Neural progenitor cell (in vitro differentiated cells): Measurements from ENCODE around the gene CMTR1. TPM values are rescaled to one million over a fixed set of nuclear protein-coding genes. Genes with fewer than 3 reads are reported as not detected.
A peak's percentile ranks its signal among the peaks of the same experiment; 100 is the strongest.
"Not testable (repeated sequence)": the region's sequence is repeated elsewhere in the genome, so short reads cannot be mapped to it uniquely, and the experiment has no call there.

Experiments used
- DNase-seq: peaks from one replicate; pipeline ENCODE4 v3.0.0-alpha.2; 2016; ENCODE audit warnings: low spot score
- H2AFZ ChIP-seq: fragments of 200-600 bp; sonication (generic); replicated peaks from 2 replicates; pipeline ENCODE4 v1.6.1; 2016; ENCODE audit warnings: antibody characterized with exemption
- H3F3A ChIP-seq: fragments of 200-600 bp; sonication (generic); 2 replicates; pipeline ENCODE4 v1.6.1; 2016; ENCODE audit warnings: antibody characterized with exemption, low read depth
- H3K27ac ChIP-seq: fragments of 200-600 bp; sonication (generic); 2 replicates; pipeline ENCODE4 v1.5.1; 2016; ENCODE audit warnings: mild to moderate bottlenecking
- H3K27me3 ChIP-seq: fragments of 200-600 bp; sonication (generic); 2 replicates; pipeline ENCODE4 v1.6.1; 2016; ENCODE audit warnings: mild to moderate bottlenecking, moderate library complexity
- H3K36me3 ChIP-seq: fragments of 200-600 bp; sonication (generic); 2 replicates; pipeline ENCODE4 v1.5.1; 2016
- H3K4me1 ChIP-seq: fragments of 200-600 bp; sonication (generic); 2 replicates; pipeline ENCODE4 v1.6.1; 2016; ENCODE audit warnings: mixed run types
- H3K4me2 ChIP-seq: fragments of 200-600 bp; sonication (generic); 2 replicates; pipeline ENCODE4 v1.6.1; 2016
- H3K4me3 ChIP-seq: fragments of 200-600 bp; sonication (generic); 2 replicates; pipeline ENCODE4 v1.5.1; 2016
- H3K79me2 ChIP-seq: fragments of 200-600 bp; sonication (generic); 2 replicates; pipeline ENCODE4 v1.6.1; 2016; ENCODE audit warnings: low read depth
- H3K9ac ChIP-seq: fragments of 200-600 bp; sonication (generic); 2 replicates; pipeline ENCODE4 v1.6.1; 2016
- H3K9me3 ChIP-seq: fragments of 200-600 bp; sonication (generic); 2 replicates; pipeline ENCODE4 v1.5.1; 2016; ENCODE audit warnings: low read depth
- H4K20me1 ChIP-seq: fragments of 200-600 bp; sonication (generic); 2 replicates; pipeline ENCODE4 v1.6.1; 2016; ENCODE audit warnings: low read depth
- H3K27ac Mint-ChIP-seq: 3 replicates; pipeline ENCODE4 v1.8.0; 2021; ENCODE audit warnings: mixed read lengths
- H3K27me3 Mint-ChIP-seq: 2 replicates; pipeline ENCODE4 v1.8.0; 2022; ENCODE audit warnings: low read depth, mild to moderate bottlenecking, inconsistent platforms, moderate library complexity, mixed read lengths; ENCODE audit not compliant: insufficient read depth
- H3K36me3 Mint-ChIP-seq: 3 replicates; pipeline ENCODE4 v1.8.0; 2021; ENCODE audit warnings: mixed read lengths
- H3K4me1 Mint-ChIP-seq: 3 replicates; pipeline ENCODE4 v1.8.0; 2021; ENCODE audit warnings: mixed read lengths
- H3K4me3 Mint-ChIP-seq: 3 replicates; pipeline ENCODE4 v1.8.0; 2021; ENCODE audit warnings: mild to moderate bottlenecking, moderate library complexity, mixed read lengths
- H3K9me3 Mint-ChIP-seq: 3 replicates; pipeline ENCODE4 v1.8.0; 2020; ENCODE audit warnings: mixed read lengths
- CTCF ChIP-seq: fragments of 200-600 bp; sonication (generic); IDR thresholded peaks from 2 replicates; pipeline ENCODE4 v1.5.1; 2017; ENCODE audit warnings: antibody characterized with exemption, mild to moderate bottlenecking
- EZH2 ChIP-seq: fragments of 200-600 bp; sonication (generic); IDR thresholded peaks from 2 replicates; pipeline ENCODE4 v1.6.1; 2017; ENCODE audit warnings: antibody characterized with exemption, mild to moderate bottlenecking, moderate library complexity
- EZH2phosphoT487 ChIP-seq: fragments of 200-600 bp; sonication (generic); IDR thresholded peaks from 2 replicates; pipeline ENCODE4 v1.6.1; 2017; ENCODE audit warnings: antibody characterized with exemption
- total RNA-seq: library from RNA; depleted of rRNA; stranded (reverse); fragments of >200 nt; gene quantifications from 2 replicates; pipeline ENCODE4 v1.2.3, GENCODE V29; 2015; ENCODE audit warnings: low replicate concordance

Gene CMTR1
- total RNA-seq, 1 donor from 2014 or later: 35.4 TPM

DNA sequence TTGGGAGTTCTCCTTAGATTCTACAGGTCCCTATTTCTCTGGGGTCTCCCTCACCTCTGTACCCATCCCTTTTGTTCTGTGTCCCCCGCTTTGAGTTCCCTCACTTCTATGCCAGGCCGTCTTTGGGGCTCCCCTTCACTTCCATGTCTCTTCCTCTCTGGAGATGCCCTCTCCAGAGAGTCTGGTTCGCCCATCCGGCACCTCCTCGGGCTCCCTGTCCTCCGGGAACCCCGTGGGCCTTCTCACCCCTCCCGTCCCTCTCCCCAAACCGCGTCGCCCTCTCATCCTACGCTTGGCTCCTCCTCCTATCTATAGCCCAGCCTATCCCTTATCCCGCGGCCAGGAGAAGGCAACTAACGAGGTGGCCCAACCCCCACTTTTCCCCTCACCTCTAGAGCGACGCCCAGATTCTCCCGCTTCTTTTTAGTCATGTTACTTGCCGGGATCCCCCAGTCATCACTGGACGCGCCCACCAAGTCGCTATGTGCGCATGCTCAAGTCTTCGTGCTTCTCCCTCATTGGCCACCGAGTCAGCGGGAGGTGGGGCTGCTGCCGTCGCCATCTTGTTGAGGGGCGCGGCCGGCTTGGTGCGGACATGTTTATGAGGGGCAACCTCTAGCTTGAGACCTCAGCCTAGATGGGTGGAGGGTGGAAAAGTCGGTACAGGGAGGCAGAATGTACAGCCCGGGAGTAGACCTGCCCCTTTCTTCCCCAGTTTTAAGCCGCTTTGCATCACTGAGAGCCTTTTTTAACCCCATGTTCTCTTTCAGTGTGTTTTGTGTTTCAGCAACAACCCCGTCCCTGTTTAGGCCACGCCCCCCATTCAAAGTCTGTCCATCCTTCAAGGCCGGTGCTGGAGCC, 66.6 kb downstream of the CMTR1 start, which contains the start of gene CCDC167:
CCDC167 (minus strand) TSS at position 461 of the 861 bp plus-strand sequence; CDS start at position 431, 30 bp downstream.
- peaks cover 2% of the 10 kb centered on the region for H3K36me3 Mint-ChIP-seq
- H3K27ac ChIP-seq: peak within 1 kb of the TSS; percentile 36
- no peaks in the 10 kb centered on the region for H3K9me3 ChIP-seq
- H3K4me3 Mint-ChIP-seq: peak within 1 kb of the TSS; percentile 94
- peak within 1 kb of the TSS; percentile 93 for H3K27ac Mint-ChIP-seq
- peaks cover 11% of the 10 kb centered on the region for H3F3A ChIP-seq
- peak within 1 kb of the TSS; percentile 83 for H3K4me2 ChIP-seq
- no peaks in the 10 kb centered on the region for H3K9me3 Mint-ChIP-seq
- peaks cover 23% of the 10 kb centered on the region for H3K27me3 ChIP-seq
- H3K4me3 ChIP-seq: peak within 1 kb of the TSS; percentile 60
- TF ChIP-seq EZH2phosphoT487 (no peak), CTCF (no peak), EZH2 (no peak)
- peaks cover 18% of the 10 kb centered on the region for H3K79me2 ChIP-seq
- peak; percentile 100 for DNase-seq
- peaks cover 43% of the 10 kb centered on the region for H3K4me1 Mint-ChIP-seq
- H3K9ac ChIP-seq: peak within 1 kb of the TSS; percentile 56
- no peaks in the 10 kb centered on the region for H4K20me1 ChIP-seq
- peak within 1 kb of the TSS; percentile 85 for H2AFZ ChIP-seq
- no peaks in the 10 kb centered on the region for H3K36me3 ChIP-seq
- peaks cover 18% of the 10 kb centered on the region for H3K4me1 ChIP-seq
- peaks cover 2% of the 10 kb centered on the region for H3K27me3 Mint-ChIP-seq

- no peak for DNase-seq
- H3K27ac ChIP-seq: no peak overlapping the region
- H3K27ac Mint-ChIP-seq: peak overlapping the region; percentile 93
- no peak overlapping the region for H3K9ac ChIP-seq
- peaks cover 29% of the 10 kb centered on the region for H3K27me3 ChIP-seq
- no peaks in the 10 kb centered on the region for H3K36me3 ChIP-seq
- H3K27me3 Mint-ChIP-seq: peaks cover 2% of the 10 kb centered on the region
- H3K4me3 Mint-ChIP-seq: peak overlapping the region; percentile 94
- peak overlapping the region; percentile 85 for H2AFZ ChIP-seq
- peaks cover 17% of the 10 kb centered on the region for H3K4me1 ChIP-seq
- H3K36me3 Mint-ChIP-seq: peaks cover 2% of the 10 kb centered on the region
- no peak for TF ChIP-seq EZH2
- TF ChIP-seq EZH2phosphoT487: no peak
- TF ChIP-seq CTCF: no peak
- H3F3A ChIP-seq: peaks cover 11% of the 10 kb centered on the region
- H3K79me2 ChIP-seq: peaks cover 18% of the 10 kb centered on the region
- no peaks in the 10 kb centered on the region for H3K9me3 ChIP-seq
- H3K4me2 ChIP-seq: peak overlapping the region; percentile 83
- peaks cover 40% of the 10 kb centered on the region for H3K4me1 Mint-ChIP-seq
- H3K9me3 Mint-ChIP-seq: no peaks in the 10 kb centered on the region
- no peaks in the 10 kb centered on the region for H4K20me1 ChIP-seq
- H3K4me3 ChIP-seq: peak overlapping the region; percentile 60
Measured at GRCh38 chr6:37500294-37500608, 67.2 kb downstream of the CMTR1 start.

DNA sequence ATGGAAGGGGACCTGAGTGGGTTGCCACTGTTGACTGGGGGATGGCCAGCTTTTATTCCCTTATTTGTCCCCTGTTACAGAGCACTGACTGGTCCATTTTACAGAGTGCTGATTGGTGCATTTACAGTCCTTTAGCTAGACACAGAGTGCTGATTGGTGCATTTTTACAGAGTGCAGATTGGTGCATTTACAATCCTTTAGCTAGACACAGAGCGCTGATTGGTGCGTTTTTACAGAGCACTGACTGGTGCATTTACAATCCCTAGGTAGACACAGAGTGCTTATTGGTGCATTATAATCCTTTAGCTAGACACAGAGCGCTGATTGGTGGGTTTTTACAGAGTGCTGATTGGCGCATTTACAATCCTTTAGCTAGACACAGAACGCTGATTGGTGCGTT, 67.9 kb downstream of the CMTR1 start:
- H3K36me3 ChIP-seq, H3K27me3 Mint-ChIP-seq, H3K9me3 Mint-ChIP-seq, H3K9ac ChIP-seq, H4K20me1 ChIP-seq, H3K27ac Mint-ChIP-seq, H3K27ac ChIP-seq, H2AFZ ChIP-seq, DNase-seq, H3K4me3 ChIP-seq, H3K36me3 Mint-ChIP-seq, H3K4me3 Mint-ChIP-seq, H3K4me2 ChIP-seq, H3K9me3 ChIP-seq: not testable (repeated sequence)
- peaks cover 11% of the 10 kb centered on the region for H3F3A ChIP-seq
- peaks cover 40% of the 10 kb centered on the region for H3K4me1 Mint-ChIP-seq
- peaks cover 15% of the 10 kb centered on the region for H3K4me1 ChIP-seq
- peaks cover 18% of the 10 kb centered on the region for H3K79me2 ChIP-seq
- peaks cover 34% of the 10 kb centered on the region for H3K27me3 ChIP-seq
